SJSA1 (cell line): ENCODE data around the gene PTH2R. TPM values are rescaled to one million over a fixed set of nuclear protein-coding genes. Genes with fewer than 3 reads are reported as not detected.

Source experiments
- DNase-seq, 2 experiments: peaks; one replicate each; pipeline ENCODE4 v3.0.0-alpha.2; 2015 to 2020; ENCODE audit warnings: low spot score in 2 of 2, low read depth in 1 of 2
- H3K27ac ChIP-seq: fragments of 250-450 bp; sonication (Bioruptor Pico); 2 replicates; pipeline ENCODE4 v1.5.1; 2020; ENCODE audit warnings: mild to moderate bottlenecking, moderate library complexity
- H3K27me3 ChIP-seq: fragments of 250-450 bp; sonication (Bioruptor Pico); replicated peaks from 2 replicates; pipeline ENCODE4 v1.5.1; 2020; ENCODE audit warnings: mild to moderate bottlenecking, moderate library complexity
- H3K36me3 ChIP-seq: fragments of 250-450 bp; sonication (Bioruptor Pico); 2 replicates; pipeline ENCODE4 v1.5.1; 2020; ENCODE audit warnings: mild to moderate bottlenecking
- H3K4me1 ChIP-seq: fragments of 250-450 bp; sonication (Bioruptor Pico); replicated peaks from 2 replicates; pipeline ENCODE4 v1.6.1; 2021; ENCODE audit warnings: mild to moderate bottlenecking
- H3K4me3 ChIP-seq: fragments of 250-450 bp; sonication (Bioruptor Pico); 2 replicates; pipeline ENCODE4 v1.5.1; 2020; ENCODE audit warnings: mild to moderate bottlenecking
- H3K9me3 ChIP-seq: fragments of 250-450 bp; sonication (Bioruptor Pico); replicated peaks from 2 replicates; pipeline ENCODE4 v1.5.1; 2020; ENCODE audit warnings: mild to moderate bottlenecking
- total RNA-seq: library from RNA; depleted of rRNA; stranded (reverse); fragments of >200 nt; shearing (Covaris generic); gene quantifications from 2 replicates; pipeline ENCODE4 v1.2.3, GENCODE V29; 2014; rRNA removed

Gene PTH2R
- not detected in 2 replicates for total RNA-seq

- Histone ChIP-seq H3K9me3 (no peaks in the 10 kb centered on the region), H3K4me1 (no peaks in the 10 kb centered on the region), H3K27ac (no peak within 1 kb of the TSS), H3K27me3 (peaks cover 64% of the 10 kb centered on the region), H3K36me3 (no peaks in the 10 kb centered on the region), H3K4me3 (no peak within 1 kb of the TSS)
- DNase-seq, result no peak
These were observed at the start of gene PTH2R for GRCh38 chr2:208406474-208407451. Gene PTH2R, plus strand, starts transcription at chr2:208406792. Its CDS starts 252 bp downstream, at chr2:208407044.

- Histone ChIP-seq H3K9me3 (no peaks in the 10 kb centered on the region), H3K27ac (peak overlapping the region; percentile 17; the same call in 1 of the 2 replicates), H3K4me1 (peaks cover 19% of the 10 kb centered on the region), H3K27me3 (no peaks in the 10 kb centered on the region), H3K4me3 (no peak overlapping the region), H3K36me3 (peaks cover 38% of the 10 kb centered on the region)
- DNase-seq, result peak in 1 of 2 experiments; percentile 19
These were observed 49.6 kb upstream of the PTH2R start for GRCh38 chr2:208356846-208357574.

- peak in 1 of 2 experiments; percentile 28 for DNase-seq
- H3K4me1 ChIP-seq, result peaks cover 29% of the 10 kb centered on the region
- no peak overlapping the region for H3K4me3 ChIP-seq
- peaks cover 25% of the 10 kb centered on the region for H3K36me3 ChIP-seq
- no peak overlapping the region for H3K27ac ChIP-seq
- H3K9me3 ChIP-seq, result no peaks in the 10 kb centered on the region
- no peaks in the 10 kb centered on the region for H3K27me3 ChIP-seq
These were observed 47.6 kb upstream of the PTH2R start for GRCh38 chr2:208358758-208359631.

GRCh38 chr2:208359632-208359986, 47.0 kb upstream of the PTH2R start:
- Histone ChIP-seq H3K36me3 (peaks cover 19% of the 10 kb centered on the region), H3K9me3 (no peaks in the 10 kb centered on the region), H3K4me1 (peaks cover 31% of the 10 kb centered on the region), H3K27me3 (no peaks in the 10 kb centered on the region), H3K27ac (no peak overlapping the region), H3K4me3 (no peak overlapping the region)
- no peak for DNase-seq

- no peak overlapping the region for H3K4me3 ChIP-seq
- no peaks in the 10 kb centered on the region for H3K9me3 ChIP-seq
- H3K4me1 ChIP-seq, result peaks cover 31% of the 10 kb centered on the region
- H3K27ac ChIP-seq, result no peak overlapping the region
- no peaks in the 10 kb centered on the region for H3K27me3 ChIP-seq
- no peak for DNase-seq
- H3K36me3 ChIP-seq, result peaks cover 10% of the 10 kb centered on the region
These were observed 46.1 kb upstream of the PTH2R start for GRCh38 chr2:208360259-208361076.

GRCh38 chr2:208361077-208361441, 45.5 kb upstream of the PTH2R start:
- DNase-seq, result no peak
- Histone ChIP-seq H3K36me3 (peaks cover 7% of the 10 kb centered on the region), H3K27ac (no peak overlapping the region), H3K9me3 (no peaks in the 10 kb centered on the region), H3K4me1 (peaks cover 31% of the 10 kb centered on the region), H3K4me3 (no peak overlapping the region), H3K27me3 (no peaks in the 10 kb centered on the region)

- Histone ChIP-seq H3K27me3 (no peaks in the 10 kb centered on the region), H3K9me3 (no peaks in the 10 kb centered on the region), H3K4me1 (peaks cover 18% of the 10 kb centered on the region), H3K4me3 (no peak overlapping the region), H3K27ac (no peak overlapping the region), H3K36me3 (no peaks in the 10 kb centered on the region)
- DNase-seq, result peak in 1 of 2 experiments; percentile 61
These were observed 43.1 kb upstream of the PTH2R start for GRCh38 chr2:208363485-208363884.

- Histone ChIP-seq H3K4me3 (no peak overlapping the region), H3K27me3 (no peaks in the 10 kb centered on the region), H3K9me3 (no peaks in the 10 kb centered on the region), H3K4me1 (peaks cover 13% of the 10 kb centered on the region), H3K27ac (no peak overlapping the region), H3K36me3 (no peaks in the 10 kb centered on the region)
- no peak for DNase-seq
These were observed 40.1 kb upstream of the PTH2R start for GRCh38 chr2:208366215-208367127.

- Histone ChIP-seq H3K4me3 (no peak overlapping the region), H3K9me3 (no peaks in the 10 kb centered on the region), H3K27me3 (no peaks in the 10 kb centered on the region), H3K27ac (no peak overlapping the region), H3K4me1 (peaks cover 2% of the 10 kb centered on the region), H3K36me3 (no peaks in the 10 kb centered on the region)
- DNase-seq, result no peak
These were observed 37.5 kb upstream of the PTH2R start for GRCh38 chr2:208369091-208369490.

GRCh38 chr2:208370881-208371633, 35.5 kb upstream of the PTH2R start:
- no peaks in the 10 kb centered on the region; the same call in 1 of the 2 replicates for H3K27me3 ChIP-seq
- no peaks in the 10 kb centered on the region for H3K9me3 ChIP-seq
- no peaks in the 10 kb centered on the region for H3K4me1 ChIP-seq
- H3K27ac ChIP-seq, result no peak overlapping the region
- DNase-seq, result no peak
- H3K36me3 ChIP-seq, result no peaks in the 10 kb centered on the region
- H3K4me3 ChIP-seq, result no peak overlapping the region

GRCh38 chr2:208371634-208371935, 35.0 kb upstream of the PTH2R start:
- Histone ChIP-seq H3K27ac (no peak overlapping the region), H3K9me3 (no peaks in the 10 kb centered on the region), H3K36me3 (no peaks in the 10 kb centered on the region), H3K4me1 (no peaks in the 10 kb centered on the region), H3K4me3 (no peak overlapping the region), H3K27me3 (peaks cover 3% of the 10 kb centered on the region)
- DNase-seq, result no peak
